Osteocyte (in vitro differentiated cells): ENCODE data around the gene PLA2G5. TPM values are rescaled to one million over a fixed set of nuclear protein-coding genes. Genes with fewer than 3 reads are reported as not detected.

Experiments
- DNase-seq: peaks from one replicate; pipeline ENCODE4 v3.0.0; 2021; ENCODE audit warnings: mixed read lengths; ENCODE audit not compliant: unreplicated experiment; ENCODE audit errors: extremely low spot score
- H3K27ac Mint-ChIP-seq: one replicate; pipeline ENCODE4 v1.8.0; 2021; ENCODE audit warnings: mild to moderate bottlenecking, mixed read lengths; ENCODE audit not compliant: unreplicated experiment
- H3K27me3 Mint-ChIP-seq: one replicate; pipeline ENCODE4 v1.8.0; 2021; ENCODE audit warnings: mixed read lengths; ENCODE audit not compliant: unreplicated experiment
- H3K36me3 Mint-ChIP-seq: one replicate; pipeline ENCODE4 v1.8.0; 2021; ENCODE audit warnings: mixed read lengths; ENCODE audit not compliant: unreplicated experiment
- H3K4me1 Mint-ChIP-seq: one replicate; pipeline ENCODE4 v1.8.0; 2021; ENCODE audit warnings: mixed read lengths; ENCODE audit not compliant: unreplicated experiment
- H3K4me3 Mint-ChIP-seq: one replicate; pipeline ENCODE4 v1.8.0; 2021; ENCODE audit warnings: mild to moderate bottlenecking, moderate library complexity, mixed read lengths; ENCODE audit not compliant: unreplicated experiment
- H3K9me3 Mint-ChIP-seq: one replicate; pipeline ENCODE4 v1.8.0; 2021; ENCODE audit warnings: mixed read lengths; ENCODE audit not compliant: unreplicated experiment
- total RNA-seq: library from RNA; stranded (reverse); gene quantifications from 2 replicates; pipeline ENCODE4 v1.2.1, GENCODE V29; 2021
- TF ChIP-seq, protein P1 (sequence below): fragments of 200-600 bp; sonication (generic); IDR thresholded peaks from 2 replicates; pipeline ENCODE4 v1.5.0; 2021; ENCODE audit warnings: antibody characterized with exemption, mild to moderate bottlenecking, moderate library complexity

Gene PLA2G5
- total RNA-seq, 1 donor from 2014 or later: not detected

DNA sequence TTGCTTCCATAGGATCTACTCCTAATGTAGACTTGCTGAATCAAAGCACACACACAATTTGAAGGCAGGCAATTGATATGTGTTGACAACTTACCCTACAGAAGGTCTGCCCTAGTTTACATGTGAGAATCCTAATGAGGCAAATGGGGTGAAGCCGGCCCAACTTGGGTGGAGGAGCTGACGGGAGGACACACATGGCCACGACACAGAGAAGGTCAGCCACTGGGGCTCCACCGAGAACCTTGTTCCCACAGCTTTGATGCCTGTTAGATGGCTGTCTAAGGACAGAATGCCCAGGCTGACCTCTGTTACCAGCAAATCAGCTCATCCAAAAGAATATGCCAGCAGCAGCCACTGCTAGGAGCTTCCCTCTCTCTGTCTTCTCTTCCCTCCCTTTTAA is 50.8 kb downstream of the PLA2G5 start:
- Mint-ChIP-seq H3K4me3 (no peak overlapping the region), H3K9me3 (no peaks in the 10 kb centered on the region), H3K4me1 (no peaks in the 10 kb centered on the region), H3K36me3 (no peaks in the 10 kb centered on the region), H3K27ac (no peak overlapping the region), H3K27me3 (peaks cover 6% of the 10 kb centered on the region)
- TF ChIP-seq, protein P1, sequence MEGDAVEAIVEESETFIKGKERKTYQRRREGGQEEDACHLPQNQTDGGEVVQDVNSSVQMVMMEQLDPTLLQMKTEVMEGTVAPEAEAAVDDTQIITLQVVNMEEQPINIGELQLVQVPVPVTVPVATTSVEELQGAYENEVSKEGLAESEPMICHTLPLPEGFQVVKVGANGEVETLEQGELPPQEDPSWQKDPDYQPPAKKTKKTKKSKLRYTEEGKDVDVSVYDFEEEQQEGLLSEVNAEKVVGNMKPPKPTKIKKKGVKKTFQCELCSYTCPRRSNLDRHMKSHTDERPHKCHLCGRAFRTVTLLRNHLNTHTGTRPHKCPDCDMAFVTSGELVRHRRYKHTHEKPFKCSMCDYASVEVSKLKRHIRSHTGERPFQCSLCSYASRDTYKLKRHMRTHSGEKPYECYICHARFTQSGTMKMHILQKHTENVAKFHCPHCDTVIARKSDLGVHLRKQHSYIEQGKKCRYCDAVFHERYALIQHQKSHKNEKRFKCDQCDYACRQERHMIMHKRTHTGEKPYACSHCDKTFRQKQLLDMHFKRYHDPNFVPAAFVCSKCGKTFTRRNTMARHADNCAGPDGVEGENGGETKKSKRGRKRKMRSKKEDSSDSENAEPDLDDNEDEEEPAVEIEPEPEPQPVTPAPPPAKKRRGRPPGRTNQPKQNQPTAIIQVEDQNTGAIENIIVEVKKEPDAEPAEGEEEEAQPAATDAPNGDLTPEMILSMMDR: no peak
- DNase-seq: no peak

DNA sequence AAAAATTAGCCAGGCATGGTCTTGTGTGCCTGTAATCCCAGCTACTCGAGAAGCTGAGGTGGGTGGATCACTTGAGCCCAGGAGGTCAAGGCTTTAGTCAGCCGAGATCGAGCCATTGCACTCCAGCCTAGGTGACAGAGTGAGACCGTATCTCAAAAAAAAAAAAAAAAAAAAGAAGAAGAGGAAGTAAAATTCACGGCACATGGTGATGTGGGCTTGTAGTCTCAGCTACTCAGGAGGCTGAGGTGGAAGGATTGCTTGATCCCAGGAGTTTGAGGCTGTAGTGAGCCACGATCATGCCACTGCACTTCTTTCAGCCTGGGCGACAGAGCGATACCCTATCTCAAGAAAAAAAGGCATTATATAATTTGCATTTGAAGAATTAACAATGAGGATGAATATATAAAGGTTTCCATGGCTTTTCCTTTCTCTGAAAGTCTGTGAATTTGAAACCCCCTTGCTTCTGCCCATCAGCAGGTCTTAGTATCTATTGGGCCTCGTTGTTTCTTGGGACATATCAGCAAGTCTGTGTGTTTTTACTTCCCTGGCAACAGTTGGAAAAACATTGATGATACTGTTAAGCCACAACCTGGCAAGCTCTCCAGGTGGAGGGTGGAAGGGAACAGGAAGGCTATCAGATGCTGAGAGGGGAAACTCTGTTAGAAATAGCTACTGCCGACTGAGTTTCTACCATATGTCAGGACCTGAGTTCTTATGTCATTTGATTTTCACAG is 53.9 kb downstream of the PLA2G5 start:
- no peaks in the 10 kb centered on the region for H3K36me3 Mint-ChIP-seq
- no peak for DNase-seq
- H3K9me3 Mint-ChIP-seq: no peaks in the 10 kb centered on the region
- H3K27ac Mint-ChIP-seq: no peak overlapping the region
- TF ChIP-seq, protein P1: no peak
- no peaks in the 10 kb centered on the region for H3K4me1 Mint-ChIP-seq
- H3K4me3 Mint-ChIP-seq: no peak overlapping the region
- H3K27me3 Mint-ChIP-seq: peaks cover 4% of the 10 kb centered on the region

DNA sequence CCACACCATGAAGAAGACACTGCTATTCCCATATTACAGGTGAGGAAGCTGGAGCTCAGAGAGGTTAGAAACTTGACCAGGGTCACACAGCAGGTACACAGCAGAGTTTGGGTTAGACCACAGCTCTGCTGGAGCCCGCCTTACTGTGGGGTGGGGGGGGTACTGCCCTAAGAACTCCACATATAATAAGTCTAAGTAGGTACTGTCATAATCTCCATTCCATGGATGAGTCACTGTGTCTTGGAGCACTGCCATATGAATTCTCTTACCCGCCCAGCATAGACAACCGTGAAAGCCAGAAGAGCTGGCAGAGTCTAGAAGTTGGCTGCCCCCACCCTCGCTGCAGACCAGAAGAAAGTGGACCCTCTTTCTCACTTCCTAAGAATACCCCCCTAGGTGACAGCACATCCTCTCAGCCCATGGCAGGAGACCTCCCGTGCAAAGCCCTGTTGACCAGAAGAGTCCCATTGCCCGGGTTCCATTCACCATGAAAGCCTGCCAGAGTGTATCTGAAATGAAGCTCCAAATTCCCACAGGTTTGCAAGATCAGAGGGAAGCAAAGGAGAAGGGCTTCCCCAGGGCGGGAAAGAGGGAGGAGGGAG is 54.6 kb downstream of the PLA2G5 start:
- no peak for DNase-seq
- Mint-ChIP-seq H3K4me1 (no peaks in the 10 kb centered on the region), H3K4me3 (no peak overlapping the region), H3K9me3 (peaks cover under 1% of the 10 kb centered on the region), H3K27ac (no peak overlapping the region), H3K27me3 (peaks cover 4% of the 10 kb centered on the region), H3K36me3 (no peaks in the 10 kb centered on the region)
- TF ChIP-seq, protein P1: no peak

DNA sequence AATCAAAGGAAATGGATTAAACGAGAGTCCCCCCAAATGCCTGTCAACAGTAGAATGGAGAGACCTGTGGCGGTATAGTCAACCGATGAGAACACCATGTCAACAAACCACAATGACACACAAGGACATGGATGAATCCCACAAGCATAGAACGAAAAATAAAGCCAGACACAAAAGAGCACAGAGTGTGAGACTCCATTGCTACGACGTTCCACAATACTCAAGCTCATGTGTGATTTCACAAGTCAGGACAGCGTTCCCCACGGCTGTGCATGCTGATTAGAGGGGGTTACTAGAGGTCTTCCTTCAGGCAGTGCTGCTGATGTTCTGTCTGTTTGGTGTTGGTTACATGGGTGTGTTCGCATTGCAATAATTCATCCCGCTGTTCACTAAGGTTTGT is 55.1 kb downstream of the PLA2G5 start:
- TF ChIP-seq, protein P1: no peak
- H3K9me3 Mint-ChIP-seq: peaks cover 6% of the 10 kb centered on the region
- DNase-seq: no peak
- no peak overlapping the region for H3K27ac Mint-ChIP-seq
- no peaks in the 10 kb centered on the region for H3K36me3 Mint-ChIP-seq
- no peaks in the 10 kb centered on the region for H3K4me1 Mint-ChIP-seq
- peaks cover under 1% of the 10 kb centered on the region for H3K27me3 Mint-ChIP-seq
- H3K4me3 Mint-ChIP-seq: no peak overlapping the region

DNA sequence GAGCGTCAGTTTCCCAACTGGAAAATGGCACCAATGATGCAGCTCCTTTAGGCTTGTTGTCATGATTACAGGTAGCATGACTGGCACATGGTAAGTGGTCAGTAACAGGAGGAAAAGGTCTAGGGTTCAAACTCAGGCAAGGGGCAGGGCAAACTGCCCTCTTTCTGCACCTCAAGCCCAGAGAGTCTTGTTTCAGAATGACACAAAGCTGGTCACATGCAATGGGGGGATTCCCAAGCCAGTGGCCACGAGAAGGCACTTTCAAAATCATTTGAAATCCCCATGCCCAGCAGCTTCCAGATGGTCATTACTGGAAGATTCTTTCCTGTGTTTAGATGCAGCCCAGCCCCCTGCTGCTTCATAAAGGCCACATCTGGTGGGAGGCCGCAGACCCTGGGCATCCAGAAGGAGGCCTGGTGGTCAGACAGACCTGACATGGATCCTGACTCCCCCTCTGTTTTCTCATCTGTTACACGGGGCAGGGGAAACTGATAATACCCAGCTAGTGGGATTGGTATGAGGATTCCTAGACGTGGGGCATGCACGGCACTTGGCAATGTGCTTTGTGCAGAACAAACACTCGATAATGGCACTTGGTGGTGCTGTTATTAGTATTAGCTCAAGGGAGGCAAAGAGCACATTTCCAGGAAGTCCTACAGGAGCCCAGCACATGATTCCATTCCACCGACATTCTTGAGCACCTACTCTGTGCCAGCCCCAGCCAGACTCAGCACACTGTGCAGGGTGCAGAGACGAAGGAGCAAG is 56.2 kb downstream of the PLA2G5 start:
- TF ChIP-seq, protein P1: no peak
- no peak overlapping the region for H3K27ac Mint-ChIP-seq
- no peak overlapping the region for H3K4me3 Mint-ChIP-seq
- H3K36me3 Mint-ChIP-seq: no peaks in the 10 kb centered on the region
- H3K9me3 Mint-ChIP-seq: peaks cover 6% of the 10 kb centered on the region
- H3K4me1 Mint-ChIP-seq: no peaks in the 10 kb centered on the region
- no peaks in the 10 kb centered on the region for H3K27me3 Mint-ChIP-seq
- no peak for DNase-seq
